IPS DF 6.9 (cell line): ENCODE data around the gene LALBA.
"Not testable (repeated sequence)": the region's sequence is repeated elsewhere in the genome, so short reads cannot be mapped to it uniquely, and the experiment has no call there.

ENCODE experiments used
- DNase-seq: peaks from one replicate; pipeline ENCODE4 v3.0.0-alpha.2; 2013; ENCODE audit warnings: low read depth, low spot score
- H3K27ac ChIP-seq: one replicate; pipeline ENCODE4 v1.5.1; 2013; ENCODE audit warnings: low read length, control low read depth
- H3K27me3 ChIP-seq: 2 replicates; pipeline ENCODE4 v1.6.1; 2013; ENCODE audit warnings: mild to moderate bottlenecking, low read length; ENCODE audit not compliant: control insufficient read depth, insufficient read depth
- H3K36me3 ChIP-seq: 2 replicates; pipeline ENCODE4 v1.6.1; 2013; ENCODE audit warnings: low read length; ENCODE audit not compliant: control insufficient read depth, insufficient read depth
- H3K4me1 ChIP-seq: 2 replicates; pipeline ENCODE4 v1.6.1; 2013; ENCODE audit warnings: low read length; ENCODE audit not compliant: control insufficient read depth, insufficient read depth
- H3K4me3 ChIP-seq: 2 replicates; pipeline ENCODE4 v1.5.1; 2013; ENCODE audit warnings: mild to moderate bottlenecking, low read length
- H3K9me3 ChIP-seq: 2 replicates; pipeline ENCODE4 v1.6.1; 2013; ENCODE audit warnings: low read length, inconsistent platforms; ENCODE audit not compliant: control insufficient read depth, insufficient read depth
- WGBS: extraction: QIAGEN DNeasy Blood & Tissue Kit; methylation state at CpG from one replicate; pipeline ENCODE4 v1.1.7; 2013; ENCODE audit warnings: mixed read lengths, missing lambda C conversion rate; ENCODE audit not compliant: insufficient read length, insufficient coverage; 5-methylcytosine and 5-hydroxymethylcytosine counted together

The LALBA gene

GRCh38 chr12:48580831-48581230 is 11.0 kb upstream of the LALBA start:
- H3K9me3 ChIP-seq: no peaks in the 10 kb centered on the region
- no peak overlapping the region for H3K27ac ChIP-seq
- no peaks in the 10 kb centered on the region for H3K36me3 ChIP-seq
- DNase-seq: no peak
- H3K4me3 ChIP-seq: no peak overlapping the region
- WGBS: no CpG with 5 or more reads among the region's 5 CpGs
- no peaks in the 10 kb centered on the region for H3K27me3 ChIP-seq
- H3K4me1 ChIP-seq: no peaks in the 10 kb centered on the region

DNA sequence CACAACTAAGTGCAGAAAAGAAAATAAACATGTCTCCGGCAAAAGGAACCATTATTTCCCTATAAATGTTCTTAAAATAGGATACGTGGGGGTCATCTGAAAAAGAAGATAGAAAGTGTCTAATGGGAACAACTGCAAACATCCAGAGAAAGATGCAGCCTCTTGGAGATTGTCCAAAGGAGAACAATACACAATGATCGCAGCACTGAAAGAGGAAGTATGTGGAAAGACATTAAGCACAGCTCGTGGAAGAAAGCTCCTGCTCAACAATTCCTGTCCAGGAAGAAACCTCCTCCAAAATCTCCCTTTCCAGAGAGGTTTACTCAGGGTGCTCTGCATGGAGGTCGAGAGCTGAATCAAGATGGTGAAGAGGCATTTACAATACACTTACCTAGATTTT is 2.5 kb upstream of the LALBA start:
- Histone ChIP-seq H3K36me3 (no peaks in the 10 kb centered on the region), H3K27ac (no peak overlapping the region), H3K27me3 (no peaks in the 10 kb centered on the region), H3K4me3 (no peak overlapping the region), H3K4me1 (no peaks in the 10 kb centered on the region), H3K9me3 (no peaks in the 10 kb centered on the region)
- DNase-seq: no peak
- no CpG with 5 or more reads among the region's 5 CpGs for WGBS

DNA sequence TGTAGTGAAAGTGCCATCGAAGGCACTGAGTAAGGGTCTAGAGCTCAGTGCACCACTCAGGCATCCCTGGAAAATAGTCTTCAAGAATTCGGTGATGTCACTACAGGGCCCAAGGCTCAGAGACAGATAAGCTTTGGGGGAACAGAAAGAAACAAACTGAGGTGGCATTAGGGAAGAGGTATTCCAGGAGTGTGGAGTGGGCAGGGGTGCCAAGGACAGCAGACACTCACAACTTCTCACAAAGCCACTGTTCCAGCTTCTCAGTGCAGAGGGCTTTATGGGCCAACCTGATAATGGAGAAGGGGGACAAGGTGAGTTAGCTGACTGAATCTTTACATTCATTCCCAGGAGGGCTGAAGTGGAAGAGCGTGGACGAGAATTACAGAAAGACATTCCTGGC is 2.1 kb downstream of the LALBA start:
- no peak overlapping the region for H3K27ac ChIP-seq
- no peak for DNase-seq
- no peaks in the 10 kb centered on the region for H3K27me3 ChIP-seq
- no CpG with 5 or more reads among the region's 4 CpGs for WGBS
- no peaks in the 10 kb centered on the region for H3K9me3 ChIP-seq
- no peak overlapping the region for H3K4me3 ChIP-seq
- no peaks in the 10 kb centered on the region for H3K36me3 ChIP-seq
- no peaks in the 10 kb centered on the region for H3K4me1 ChIP-seq

DNA sequence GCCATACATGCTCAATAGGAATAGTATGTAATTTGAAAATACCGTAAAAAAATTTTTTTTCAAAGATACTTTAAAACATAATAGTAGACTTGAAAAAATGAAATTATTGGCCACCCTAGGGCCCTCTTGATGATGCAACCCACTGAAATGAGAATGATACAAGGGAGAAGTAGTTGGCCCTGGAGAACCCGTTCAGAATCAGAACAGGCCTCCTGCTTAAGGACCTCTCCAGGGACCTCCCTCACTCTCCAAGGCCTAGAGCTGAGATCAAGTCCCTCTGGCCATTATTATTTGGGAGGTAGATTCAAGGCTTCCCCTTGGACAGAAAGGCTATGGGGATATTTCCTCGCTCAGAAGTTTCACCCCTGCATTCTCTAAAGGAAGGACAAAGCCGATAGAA is 11.9 kb downstream of the LALBA start:
- no peaks in the 10 kb centered on the region for H3K9me3 ChIP-seq
- DNase-seq: no peak
- H3K4me1 ChIP-seq: 0 out of 2 replicates have a peak, but pooled peaks cover 1% of the 10 kb centered on the region
- no peak overlapping the region for H3K4me3 ChIP-seq
- H3K36me3 ChIP-seq: no peaks in the 10 kb centered on the region
- H3K27me3 ChIP-seq: no peaks in the 10 kb centered on the region
- no peak overlapping the region for H3K27ac ChIP-seq
- no CpG with 5 or more reads among the region's 4 CpGs for WGBS

GRCh38 chr12:48556631-48557030 is 13.2 kb downstream of the LALBA start:
- Histone ChIP-seq H3K4me1 (0 out of 2 replicates have a peak, but pooled peaks cover 1% of the 10 kb centered on the region), H3K27ac (no peak overlapping the region), H3K4me3 (no peak overlapping the region), H3K9me3 (no peaks in the 10 kb centered on the region), H3K27me3 (no peaks in the 10 kb centered on the region), H3K36me3 (no peaks in the 10 kb centered on the region)
- no peak for DNase-seq
- no CpG with 5 or more reads among the region's 6 CpGs for WGBS

GRCh38 chr12:48553666-48554343 is 16.0 kb downstream of the LALBA start:
- not testable (repeated sequence) for H3K9me3 ChIP-seq, H3K4me1 ChIP-seq, H3K4me3 ChIP-seq, DNase-seq, H3K27ac ChIP-seq, H3K36me3 ChIP-seq, H3K27me3 ChIP-seq
- no CpG with 5 or more reads among the region's 11 CpGs for WGBS

DNA sequence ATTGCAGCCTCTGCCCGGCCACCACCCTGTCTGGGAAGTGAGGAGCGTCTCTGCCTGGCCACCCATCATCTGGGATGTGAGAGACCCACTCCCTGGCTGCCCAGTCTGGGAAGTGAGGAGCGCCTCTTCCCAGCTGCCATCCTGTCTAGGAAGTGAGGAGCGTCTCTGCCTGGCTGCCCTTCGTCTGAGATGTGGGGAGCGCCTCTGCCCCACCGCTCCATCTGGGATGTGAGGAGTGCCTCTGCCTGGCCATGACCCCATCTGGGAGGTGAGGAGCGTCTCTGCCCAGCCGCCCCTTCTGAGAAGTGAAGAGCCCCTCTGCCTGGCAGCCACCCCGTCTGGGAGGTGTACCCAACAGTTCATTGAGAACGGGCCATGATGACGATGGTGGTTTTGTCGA is 18.2 kb downstream of the LALBA start:
- no CpG with 5 or more reads among the region's 13 CpGs for WGBS
- H3K4me1 ChIP-seq, DNase-seq, H3K36me3 ChIP-seq, H3K27ac ChIP-seq, H3K27me3 ChIP-seq, H3K4me3 ChIP-seq, H3K9me3 ChIP-seq: not testable (repeated sequence)

DNA sequence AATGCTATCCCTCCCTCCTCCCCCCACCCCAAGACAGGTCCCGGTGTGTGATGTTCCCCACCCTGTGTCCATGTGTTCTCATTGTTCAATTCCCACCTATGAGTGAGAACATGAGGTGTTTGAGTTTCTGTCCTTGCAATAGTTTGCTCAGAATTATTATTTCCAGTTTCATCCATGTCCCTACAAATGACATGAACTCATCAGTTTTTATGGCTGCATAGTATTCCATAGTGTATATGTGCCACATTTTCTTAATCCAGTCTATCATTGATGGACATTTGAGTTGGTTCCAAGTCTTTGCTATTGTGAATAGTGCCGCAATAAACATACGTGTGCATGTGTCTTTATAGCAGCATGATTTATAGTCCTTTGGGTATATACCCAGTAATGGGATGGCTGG is 22.8 kb downstream of the LALBA start:
- H3K36me3 ChIP-seq, H3K27me3 ChIP-seq, H3K4me1 ChIP-seq, H3K9me3 ChIP-seq, H3K4me3 ChIP-seq, H3K27ac ChIP-seq, DNase-seq: not testable (repeated sequence)
- WGBS: no CpG with 5 or more reads among the region's 3 CpGs

- Histone ChIP-seq H3K27me3 (no peaks in the 10 kb centered on the region), H3K4me3 (no peak overlapping the region), H3K36me3 (no peaks in the 10 kb centered on the region), H3K27ac (no peak overlapping the region), H3K4me1 (no peaks in the 10 kb centered on the region), H3K9me3 (no peaks in the 10 kb centered on the region)
- no CpG with 5 or more reads among the region's 4 CpGs for whole genome bisulfite sequencing
- DNase-seq: no peak
These were observed 23.9 kb downstream of the LALBA start for GRCh38 chr12:48545833-48546469.

- no peaks in the 10 kb centered on the region for H3K36me3 ChIP-seq
- no peak overlapping the region for H3K27ac ChIP-seq
- peak; percentile 18 for DNase-seq
- no CpG with 5 or more reads among the region's 8 CpGs for WGBS
- no peaks in the 10 kb centered on the region for H3K27me3 ChIP-seq
- H3K4me3 ChIP-seq: no peak overlapping the region
- H3K4me1 ChIP-seq: no peaks in the 10 kb centered on the region
- no peaks in the 10 kb centered on the region for H3K9me3 ChIP-seq
These were observed 27.4 kb downstream of the LALBA start for GRCh38 chr12:48542300-48542928.
